Ovary (tissue), 3 donors: ENCODE data around the gene SENP7.

ENCODE experiments used
- CTCF ChIP-seq, 3 donors: fragments of 450-650 bp in 2 of 3; fragments of 200-600 bp in 1 of 3; IDR thresholded peaks; one replicate each; pipeline versions ENCODE4 v1.5.1 to v1.8.0; 2016 to 2022; ENCODE audit warnings: antibody characterized with exemption in 3 of 3, mild to moderate bottlenecking in 1 of 3
- EP300 ChIP-seq: sonication (generic); formaldehyde crosslinking; IDR thresholded peaks from one replicate; pipeline ENCODE4 v1.6.1; 2017; ENCODE audit warnings: antibody characterized with exemption
- POLR2A ChIP-seq: fragments of 450-650 bp; IDR thresholded peaks from one replicate; pipeline ENCODE4 v1.6.1; 2017; ENCODE audit warnings: antibody characterized with exemption, mild to moderate bottlenecking, moderate library complexity
- donor health status: DM: no; HTN: no; CAD: no.

GRCh38 chr3:101527441-101527840, 14.4 kb upstream of the SENP7 start:
- TF ChIP-seq CTCF (IDR thresholded peaks at IDR 0.05) (no peak), POLR2A (no peak), EP300 (no peak)
